Immature natural killer cell (primary cell): ENCODE measurements around the gene APC2. TPM values are rescaled to one million over a fixed set of nuclear protein-coding genes. Genes with fewer than 3 reads are reported as not detected.
"Not testable (repeated sequence)": the region's sequence is repeated elsewhere in the genome, so short reads cannot be mapped to it uniquely, and the experiment has no call there.

Source experiments
- DNase-seq, 3 donors: peaks; one replicate each; pipeline ENCODE4 v3.0.0; 2022; ENCODE audit warnings: mixed read lengths in 1 of 3
- H3K27ac Mint-ChIP-seq, 6 donors: one replicate each; pipeline ENCODE4 v1.8.0; 2020; ENCODE audit warnings: mixed read lengths in 6 of 6, mild to moderate bottlenecking in 5 of 6, inconsistent platforms in 4 of 6, moderate library complexity in 3 of 6
- H3K27me3 Mint-ChIP-seq, 3 donors: one replicate each; pipeline ENCODE4 v1.8.0; 2020 to 2021; ENCODE audit warnings: low read depth in 3 of 3, mild to moderate bottlenecking in 3 of 3, mixed read lengths in 3 of 3, moderate library complexity in 3 of 3, inconsistent platforms in 1 of 3
- H3K36me3 Mint-ChIP-seq, 3 donors: one replicate each; pipeline ENCODE4 v1.8.0; 2020; ENCODE audit warnings: mixed read lengths in 3 of 3, inconsistent platforms in 2 of 3, mild to moderate bottlenecking in 2 of 3
- H3K4me1 Mint-ChIP-seq, 2 donors: one replicate each; pipeline ENCODE4 v1.8.0; 2020; ENCODE audit warnings: inconsistent platforms in 2 of 2, mild to moderate bottlenecking in 2 of 2, mixed read lengths in 2 of 2, moderate library complexity in 1 of 2
- H3K4me3 Mint-ChIP-seq, 5 donors: one replicate each; pipeline ENCODE4 v1.8.0; 2020; ENCODE audit warnings: mild to moderate bottlenecking in 5 of 5, mixed read lengths in 5 of 5, inconsistent platforms in 3 of 5, moderate library complexity in 3 of 5
- H3K9me3 Mint-ChIP-seq, 6 donors: one replicate each; pipeline ENCODE4 v1.8.0; 2020; ENCODE audit warnings: mild to moderate bottlenecking in 6 of 6, mixed read lengths in 6 of 6, inconsistent platforms in 4 of 6, moderate library complexity in 3 of 6
- polyA plus RNA-seq, 3 donors: library from polyadenylated mRNA; unstranded; fragments of 300-500 nt; fragmentation: Illumina TruSeq; gene quantifications; one replicate each; pipeline ENCODE4 v1.2.3, GENCODE V29; 2021

Gene APC2
- polyA plus RNA-seq, 3 donors from 2014 or later: 0.06 TPM; not detected in 2

- no peaks in the 10 kb centered on the region for H3K9me3 Mint-ChIP-seq
- peak overlapping the region; percentile 89 to 96 (median 95) for H3K4me3 Mint-ChIP-seq
- H3K27ac Mint-ChIP-seq: peak overlapping the region; percentile 96 to 98 (median 97)
- DNase-seq: peak in 2 of 3 donors; percentile 31 to 46
- H3K4me1 Mint-ChIP-seq: peaks cover 69 to 70% of the 10 kb centered on the region in 2 donors
- H3K27me3 Mint-ChIP-seq: peaks cover 12 to 38% (median 16%) of the 10 kb centered on the region in 3 donors
- peaks cover 0 to 4% (median 0%) of the 10 kb centered on the region in 3 donors for H3K36me3 Mint-ChIP-seq
Measured at GRCh38 chr19:1410136-1410786, 39.7 kb upstream of the APC2 start.

- Mint-ChIP-seq H3K27me3 (peaks cover 12 to 41% (median 17%) of the 10 kb centered on the region in 3 donors), H3K36me3 (peaks cover 0 to 4% (median 0%) of the 10 kb centered on the region in 3 donors), H3K9me3 (no peaks in the 10 kb centered on the region), H3K4me1 (peaks cover 74% of the 10 kb centered on the region in 2 donors), H3K27ac (peak overlapping the region; percentile 96 to 98 (median 97)), H3K4me3 (peak overlapping the region; percentile 89 to 96 (median 95))
- no peak for DNase-seq
Measured at GRCh38 chr19:1410789-1411188, 39.1 kb upstream of the APC2 start.

- Mint-ChIP-seq H3K9me3 (no peaks in the 10 kb centered on the region), H3K36me3 (peaks cover 0 to 4% (median 0%) of the 10 kb centered on the region in 3 donors), H3K27ac (peak overlapping the region; percentile 96 to 98 (median 97)), H3K27me3 (peaks cover 11 to 40% (median 20%) of the 10 kb centered on the region in 3 donors), H3K4me1 (peaks cover 77 to 79% of the 10 kb centered on the region in 2 donors), H3K4me3 (peak overlapping the region; percentile 89 to 96 (median 95))
- DNase-seq: peak; percentile 67 to 76 (median 68)
Measured at GRCh38 chr19:1411255-1412191, 38.4 kb upstream of the APC2 start.

GRCh38 chr19:1412323-1412923 lies 37.5 kb upstream of the APC2 start:
- Mint-ChIP-seq H3K4me3 (peak overlapping the region; percentile 89 to 96 (median 95)), H3K4me1 (peaks cover 83% of the 10 kb centered on the region in 2 donors), H3K36me3 (peaks cover 0 to 4% (median 0%) of the 10 kb centered on the region in 3 donors), H3K27me3 (peaks cover 8 to 34% (median 20%) of the 10 kb centered on the region in 3 donors), H3K9me3 (no peaks in the 10 kb centered on the region), H3K27ac (peak overlapping the region; percentile 89 to 98 (median 94))
- no peak for DNase-seq

- Mint-ChIP-seq H3K36me3 (peaks cover 0 to 4% (median 0%) of the 10 kb centered on the region in 3 donors), H3K4me3 (peak overlapping the region; percentile 30 to 96 (median 89)), H3K27me3 (peaks cover 8 to 35% (median 20%) of the 10 kb centered on the region in 3 donors), H3K4me1 (peaks cover 88 to 91% of the 10 kb centered on the region in 2 donors), H3K9me3 (no peaks in the 10 kb centered on the region), H3K27ac (peak overlapping the region; percentile 71 to 96 (median 82))
- DNase-seq: peak in 2 of 3 donors; percentile 30 to 32
Measured at GRCh38 chr19:1412995-1413800, 36.7 kb upstream of the APC2 start.

GRCh38 chr19:1416014-1416841 lies 33.7 kb upstream of the APC2 start:
- Mint-ChIP-seq H3K9me3 (no peaks in the 10 kb centered on the region), H3K4me1 (peaks cover 66 to 75% of the 10 kb centered on the region in 2 donors), H3K36me3 (peaks cover 0 to 13% (median 9%) of the 10 kb centered on the region in 3 donors), H3K27me3 (peaks cover 2 to 25% (median 12%) of the 10 kb centered on the region in 3 donors), H3K4me3 (peak overlapping the region in 2 of 5 donors; percentile 3 to 62), H3K27ac (peak overlapping the region; percentile 57 to 78 (median 66))
- no peak for DNase-seq

GRCh38 chr19:1417145-1417544 lies 32.8 kb upstream of the APC2 start:
- Mint-ChIP-seq H3K27ac (peak overlapping the region in 2 of 6 donors; percentile 10 to 35), H3K27me3 (peaks cover 2 to 21% (median 9%) of the 10 kb centered on the region in 3 donors)

GRCh38 chr19:1417681-1418495 lies 32.0 kb upstream of the APC2 start:
- Mint-ChIP-seq H3K27me3 (peaks cover 2 to 17% (median 9%) of the 10 kb centered on the region in 3 donors), H3K36me3 (peaks cover 0 to 18% (median 9%) of the 10 kb centered on the region in 3 donors), H3K4me3 (no peak overlapping the region), H3K27ac (peak overlapping the region in 1 of 6 donors; percentile 58), H3K4me1 (peaks cover 49 to 60% of the 10 kb centered on the region in 2 donors), H3K9me3 (no peaks in the 10 kb centered on the region)
- no peak for DNase-seq

More at GRCh38 chr19:1417145-1417544, 32.8 kb upstream of the APC2 start:
- Mint-ChIP-seq H3K9me3 (no peaks in the 10 kb centered on the region), H3K4me1 (peaks cover 56 to 66% of the 10 kb centered on the region in 2 donors), H3K4me3 (no peak overlapping the region), H3K36me3 (peaks cover 0 to 13% (median 9%) of the 10 kb centered on the region in 3 donors)
- DNase-seq: no peak

GRCh38 chr19:1418496-1418775 lies 31.5 kb upstream of the APC2 start:
- Mint-ChIP-seq H3K9me3 (no peaks in the 10 kb centered on the region), H3K27me3 (peaks cover 4 to 14% (median 9%) of the 10 kb centered on the region in 3 donors), H3K4me1 (peaks cover 44 to 58% of the 10 kb centered on the region in 2 donors), H3K27ac (peak overlapping the region in 1 of 6 donors; percentile 28), H3K4me3 (no peak overlapping the region), H3K36me3 (peaks cover 3 to 23% (median 13%) of the 10 kb centered on the region in 3 donors)
- DNase-seq: no peak

- no peak for DNase-seq
- peaks cover 3 to 24% (median 14%) of the 10 kb centered on the region in 3 donors for H3K36me3 Mint-ChIP-seq
- no peak overlapping the region for H3K4me3 Mint-ChIP-seq
- peaks cover 4 to 12% (median 9%) of the 10 kb centered on the region in 3 donors for H3K27me3 Mint-ChIP-seq
- no peaks in the 10 kb centered on the region for H3K9me3 Mint-ChIP-seq
- peak overlapping the region in 1 of 6 donors; percentile 80 for H3K27ac Mint-ChIP-seq
- H3K4me1 Mint-ChIP-seq: peaks cover 36 to 52% of the 10 kb centered on the region in 2 donors
Measured at GRCh38 chr19:1418951-1419738, 30.8 kb upstream of the APC2 start.

GRCh38 chr19:1420085-1420484 lies 29.8 kb upstream of the APC2 start:
- Mint-ChIP-seq H3K36me3 (peaks cover 3 to 27% (median 14%) of the 10 kb centered on the region in 3 donors), H3K27me3 (peaks cover 4 to 11% (median 6%) of the 10 kb centered on the region in 3 donors), H3K4me1 (peaks cover 31 to 47% of the 10 kb centered on the region in 2 donors)
- H3K9me3 Mint-ChIP-seq, H3K27ac Mint-ChIP-seq, H3K4me3 Mint-ChIP-seq, DNase-seq: not testable (repeated sequence)
